Testis (tissue), 3 donors: Measurements from ENCODE around the gene EXOSC9. TPM values are rescaled to one million over a fixed set of nuclear protein-coding genes. Genes with fewer than 3 reads are reported as not detected.
A peak's percentile ranks its signal among the peaks of the same experiment; 100 is the strongest.

ENCODE experiments used
- DNase-seq: peaks from one replicate; pipeline ENCODE4 v3.0.0-alpha.2; 2019
- H3K27ac ChIP-seq, 2 donors: fragments of 200-600 bp; sonication (generic); one replicate each; pipeline ENCODE4 v1.5.1; 2019
- H3K27me3 ChIP-seq: fragments of 200-600 bp; sonication (generic); one replicate; pipeline ENCODE4 v1.5.1; 2019
- H3K36me3 ChIP-seq: fragments of 200-600 bp; sonication (generic); one replicate; pipeline ENCODE4 v1.5.1; 2017; ENCODE audit warnings: low read depth; ENCODE audit errors: missing control alignments
- H3K4me1 ChIP-seq: fragments of 200-600 bp; sonication (generic); one replicate; pipeline ENCODE4 v1.5.1; 2019
- H3K4me3 ChIP-seq, 2 donors: fragments of 200-600 bp; sonication (generic); one replicate each; pipeline ENCODE4 v1.5.1; 2017 to 2019
- H3K9me3 ChIP-seq: fragments of 200-600 bp; sonication (generic); one replicate; pipeline ENCODE4 v1.5.1; 2017
- CTCF ChIP-seq, 3 experiments: fragments of 450-650 bp in 2 of 3; fragments of 200-600 bp in 1 of 3; sonication (generic) in 1 of 3; IDR thresholded peaks; one replicate each; pipeline ENCODE4 v1.5.1; 2016 to 2019; ENCODE audit warnings: antibody characterized with exemption in 3 of 3, mild to moderate bottlenecking in 2 of 3, moderate library complexity in 1 of 3
- POLR2A ChIP-seq: fragments of 450-650 bp; IDR thresholded peaks from one replicate; pipeline ENCODE4 v1.6.1; 2017; ENCODE audit warnings: antibody characterized with exemption, mild to moderate bottlenecking, moderate library complexity
- WGBS, 2 donors: methylation state at CpG; one replicate each; pipeline ENCODE4 v1.1.5; 2018; 5-methylcytosine and 5-hydroxymethylcytosine counted together
- intact Hi-C: fragments of 100-400 bp; cut with DNase I; formaldehyde crosslinking; loops from one replicate; pipeline ENCODE4 v1.15.1; 2023; ENCODE audit warnings: low total_unique reads
- polyA plus RNA-seq: library from polyadenylated mRNA; stranded (reverse); fragments of 350-450 nt; fragmentation: Illumina TruSeq; extraction: RNeasy Lipid Tissue Mini Kit (QIAGEN cat#74804); gene quantifications from one replicate; pipeline ENCODE4 v1.2.3, GENCODE V29; 2014; ENCODE audit warnings: low read depth, low replicate concordance; ENCODE audit not compliant: insufficient read depth
- total RNA-seq, 2 donors: library from RNA; depleted of rRNA; stranded (reverse); fragments of >200 nt; gene quantifications; one replicate each; pipeline ENCODE4 v1.2.3, GENCODE V29; 2016

Gene EXOSC9
- total and polyA plus RNA-seq, 3 donors from 2014 or later, result 52.2 to 74.6 (median 55.7) TPM

GRCh38 chr4:121764303-121764701 lies 36.8 kb upstream of the EXOSC9 start:
- H3K9me3 ChIP-seq, result no peaks in the 10 kb centered on the region
- WGBS, 2 donors, result 11 to 15% methylated on average over 14 of the region's 14 CpGs
- DNase-seq, result no peak
- H3K27ac ChIP-seq, result no peak overlapping the region
- H3K27me3 ChIP-seq, result no peaks in the 10 kb centered on the region
- H3K4me3 ChIP-seq, result peak overlapping the region; percentile 38 to 55
- H3K4me1 ChIP-seq, result peaks cover 3% of the 10 kb centered on the region
- no peak for TF ChIP-seq CTCF (IDR thresholded peaks at IDR 0.05)
- TF ChIP-seq POLR2A, result no peak
- intact Hi-C loops, result no loop called here
- no peaks in the 10 kb centered on the region for H3K36me3 ChIP-seq

- TF ChIP-seq POLR2A (no peak), CTCF (IDR thresholded peaks at IDR 0.05) (no peak)
- H3K27ac ChIP-seq, result no peak within 1 kb of the TSS
- H3K4me1 ChIP-seq, result peaks cover 3% of the 10 kb centered on the region
- intact Hi-C loops, result no loop called here
- 0% methylated on average over 44 to 73 of the region's 75 CpGs for WGBS, 2 donors
- no peaks in the 10 kb centered on the region for H3K27me3 ChIP-seq
- no peak for DNase-seq
- H3K4me3 ChIP-seq, result peak within 1 kb of the TSS; percentile 38 to 55
- no peaks in the 10 kb centered on the region for H3K36me3 ChIP-seq
- no peaks in the 10 kb centered on the region for H3K9me3 ChIP-seq
Measured at GRCh38 chr4:121764702-121765367, 36.3 kb upstream of the EXOSC9 start, which contains the start of gene SMIM43. Gene SMIM43 (minus strand): TSS chr4:121765164. CDS start chr4:121765105, 59 bp downstream.

- intact Hi-C loops, result no loop called here
- 7 to 10% methylated on average over 14 to 16 of the region's 16 CpGs for WGBS, 2 donors
- peak overlapping the region; percentile 38 to 55 for H3K4me3 ChIP-seq
- H3K27me3 ChIP-seq, result no peaks in the 10 kb centered on the region
- DNase-seq, result no peak
- no peaks in the 10 kb centered on the region for H3K9me3 ChIP-seq
- TF ChIP-seq CTCF (IDR thresholded peaks at IDR 0.05) (no peak), POLR2A (no peak)
- H3K4me1 ChIP-seq, result peaks cover 3% of the 10 kb centered on the region
- H3K27ac ChIP-seq, result no peak overlapping the region
- H3K36me3 ChIP-seq, result no peaks in the 10 kb centered on the region
Measured at GRCh38 chr4:121765368-121765705, 35.8 kb upstream of the EXOSC9 start.

- Histone ChIP-seq H3K4me1 (peaks cover 3% of the 10 kb centered on the region), H3K27ac (no peak overlapping the region), H3K9me3 (no peaks in the 10 kb centered on the region), H3K36me3 (no peaks in the 10 kb centered on the region), H3K27me3 (no peaks in the 10 kb centered on the region), H3K4me3 (no peak overlapping the region)
- intact Hi-C loops, result no loop called here
- TF ChIP-seq CTCF (IDR thresholded peaks at IDR 0.05) (no peak), POLR2A (no peak)
- DNase-seq, result no peak
- 69 to 73% methylated on average over 8 to 9 of the region's 9 CpGs for WGBS, 2 donors
Measured at GRCh38 chr4:121765971-121766538, 35.1 kb upstream of the EXOSC9 start.

- WGBS, 2 donors, result 88 to 89% methylated on average over 4 of the region's 4 CpGs
- intact Hi-C loops, result no loop called here
Measured at GRCh38 chr4:121767166-121767565, 34.0 kb upstream of the EXOSC9 start.

More at GRCh38 chr4:121767166-121767565, 34.0 kb upstream of the EXOSC9 start:
- Histone ChIP-seq H3K27me3 (no peaks in the 10 kb centered on the region), H3K27ac (no peak overlapping the region), H3K4me3 (no peak overlapping the region), H3K4me1 (peaks cover 3% of the 10 kb centered on the region), H3K36me3 (no peaks in the 10 kb centered on the region), H3K9me3 (no peaks in the 10 kb centered on the region)
- TF ChIP-seq CTCF (IDR thresholded peaks at IDR 0.05) (no peak), POLR2A (no peak)
- no peak for DNase-seq
